HL-60/S4 (cell line): Measurements from ENCODE around the gene MRPL58.
"Not testable (repeated sequence)": the region's sequence is repeated elsewhere in the genome, so short reads cannot be mapped to it uniquely, and the experiment has no call there.

Source experiments
- in situ Hi-C: fragments of 300-500 bp; cut with MboI; formaldehyde crosslinking; loops from 2 replicates; pipeline ENCODE4 v1.14.3; 2022; ENCODE audit warnings: low sequenced_read_pairs

MRPL58 gene

GRCh38 chr17:75012346-75013091 is at the start of gene MRPL58:
Gene MRPL58, plus strand, starts transcription at chr17:75012670. Its CDS starts 17 bp downstream, at chr17:75012687.
- in situ Hi-C loops, result no loop called here

GRCh38 chr17:74963656-74964055 is 48.8 kb upstream of the MRPL58 start:
- in situ Hi-C loops, result loop anchor here (10.0 kb wide), 1 partner anchor 231 kb away; no protein-coding TSS in a partner anchor

- in situ Hi-C loops, result loop anchor here (10.0 kb wide), 1 partner anchor 230 kb away; no protein-coding TSS in a partner anchor
These were observed 48.2 kb upstream of the MRPL58 start for GRCh38 chr17:74964246-74964761.

GRCh38 chr17:74964988-74965622 is 47.4 kb upstream of the MRPL58 start:
- in situ Hi-C loops, result loop anchor here (10.0 kb wide), 1 partner anchor 230 kb away; no protein-coding TSS in a partner anchor

GRCh38 chr17:74968361-74968780 is 44.1 kb upstream of the MRPL58 start:
- in situ Hi-C loops, result loop anchor here (10.0 kb wide), 1 partner anchor 226 kb away; no protein-coding TSS in a partner anchor

- in situ Hi-C loops, result loop anchor here (10.0 kb wide), 1 partner anchor 225 kb away; no protein-coding TSS in a partner anchor
These were observed 43.0 kb upstream of the MRPL58 start for GRCh38 chr17:74969501-74969900.

GRCh38 chr17:74970395-74970794 is 42.1 kb upstream of the MRPL58 start:
- in situ Hi-C loops, result no loop called here

GRCh38 chr17:74971069-74971841 is 41.2 kb upstream of the MRPL58 start:
- in situ Hi-C loops, result no loop called here

GRCh38 chr17:74971842-74972106 is 40.7 kb upstream of the MRPL58 start:
- in situ Hi-C loops, result no loop called here

GRCh38 chr17:74972107-74972972 is 40.1 kb upstream of the MRPL58 start, which contains the start of gene HID1:
Gene HID1, minus strand, starts transcription at chr17:74972759. Its CDS starts 103 bp downstream, at chr17:74972656.
- in situ Hi-C loops, result no loop called here

GRCh38 chr17:74972973-74973328 is 39.5 kb upstream of the MRPL58 start:
- in situ Hi-C loops, result no loop called here

- in situ Hi-C loops, result no loop called here
These were observed 36.5 kb upstream of the MRPL58 start for GRCh38 chr17:74975943-74976342.

- in situ Hi-C loops, result no loop called here
These were observed 34.7 kb upstream of the MRPL58 start for GRCh38 chr17:74977802-74978201.

- in situ Hi-C loops, result no loop called here
These were observed 34.2 kb upstream of the MRPL58 start for GRCh38 chr17:74978240-74978639.

- in situ Hi-C loops, result no loop called here
These were observed 32.9 kb upstream of the MRPL58 start for GRCh38 chr17:74979408-74980146.

- in situ Hi-C loops, result no loop called here
These were observed 31.0 kb upstream of the MRPL58 start for GRCh38 chr17:74981318-74981978.

GRCh38 chr17:74981979-74982662 is 30.3 kb upstream of the MRPL58 start:
- in situ Hi-C loops, result no loop called here

GRCh38 chr17:74982663-74983313 is 29.7 kb upstream of the MRPL58 start:
- in situ Hi-C loops, result not testable (repeated sequence)
